NCI-H1930 (cell line): ENCODE results near the gene HJV.

Experiments
- DNase-seq, 2 experiments: peaks; one replicate each; lab custom pipeline; 2025; lab: John Stamatoyannopoulos, UW

The HJV gene

DNA sequence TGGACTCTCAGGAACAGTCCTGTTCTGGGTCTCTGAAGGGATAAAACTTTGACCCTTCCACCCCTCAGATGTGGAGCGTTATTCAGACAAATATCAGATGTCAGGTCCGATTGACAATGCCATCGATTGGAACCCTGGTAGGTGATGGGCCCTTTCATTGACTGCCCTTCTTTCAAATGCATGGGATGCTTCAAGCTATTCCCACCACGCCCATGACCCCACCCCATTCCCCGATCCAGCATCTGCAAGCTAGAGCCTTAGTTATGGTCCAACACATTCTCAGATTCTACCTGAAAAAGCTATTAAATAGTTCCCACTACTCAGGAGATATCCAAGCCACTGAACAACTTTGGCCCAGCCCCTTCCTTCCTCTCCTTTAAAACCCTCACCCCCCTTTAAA is 44.5 kb downstream of the HJV start:
- DNase-seq: no peak

DNA sequence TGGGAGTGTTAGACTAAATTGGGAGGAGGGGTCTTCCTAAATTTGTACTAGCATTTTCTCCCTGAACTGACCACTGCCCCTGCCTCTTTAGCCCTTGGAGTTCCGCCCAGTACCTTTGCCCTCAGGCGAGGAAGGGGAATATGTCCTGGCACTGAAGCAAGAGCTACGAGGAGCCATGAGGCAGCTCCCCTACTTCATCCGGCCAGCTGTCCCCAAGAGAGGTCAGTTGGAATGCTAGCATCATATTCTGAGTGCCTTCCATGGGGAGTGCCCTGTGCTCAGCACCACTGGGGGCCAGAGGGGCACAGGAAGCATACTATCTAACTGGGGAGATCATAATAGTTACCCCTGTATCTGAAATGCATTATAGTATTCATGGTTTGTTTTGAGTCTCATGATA is 46.3 kb downstream of the HJV start:
- no peak for DNase-seq

DNA sequence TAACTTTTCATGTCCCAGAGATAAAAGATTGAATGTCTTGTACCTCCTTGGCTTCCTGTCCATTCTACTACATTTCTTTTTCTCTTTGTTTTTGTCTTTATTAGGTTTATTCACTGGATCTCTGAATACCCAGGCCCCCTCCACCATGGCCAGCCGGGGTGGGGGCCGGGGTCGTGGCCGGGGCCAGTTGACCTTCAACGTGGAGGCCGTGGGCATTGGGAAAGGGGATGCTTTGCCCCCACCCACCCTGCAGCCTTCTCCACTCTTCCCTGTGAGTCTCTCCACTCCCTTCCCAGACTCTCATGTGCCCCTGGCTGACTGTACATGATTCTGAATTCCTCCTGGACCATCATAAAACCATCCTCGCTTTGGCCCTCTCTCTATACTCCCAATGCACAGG is 46.8 kb downstream of the HJV start:
- no peak for DNase-seq

DNA sequence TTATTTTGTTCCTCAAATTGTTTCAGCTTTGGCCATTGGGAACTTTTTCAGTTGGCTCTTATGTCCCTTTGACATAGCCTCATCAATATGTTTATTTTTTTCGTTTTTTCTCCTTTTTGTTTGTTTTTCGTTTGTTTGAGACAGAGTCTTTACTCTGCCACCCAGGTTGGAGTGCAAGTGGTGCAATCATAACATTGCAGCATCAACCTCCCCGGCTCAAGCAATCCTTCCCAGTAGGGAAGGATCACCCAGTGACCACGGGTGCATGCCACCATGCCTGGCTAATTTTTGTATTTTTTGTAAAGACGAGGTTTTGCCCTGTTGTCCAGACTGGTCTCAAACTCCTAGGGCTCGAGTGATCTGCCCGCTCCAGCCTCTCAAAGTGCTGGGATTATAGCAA is 49.0 kb downstream of the HJV start:
- no peak for DNase-seq
